Cardiac muscle cell (in vitro differentiated cells and primary cell): ENCODE results near the gene ODF4. TPM values are rescaled to one million over a fixed set of nuclear protein-coding genes. Genes with fewer than 3 reads are reported as not detected.
"Not testable (repeated sequence)": the region's sequence is repeated elsewhere in the genome, so short reads cannot be mapped to it uniquely, and the experiment has no call there.

Experiments
- DNase-seq, 2 donors: peaks; one replicate each; pipeline versions ENCODE4 v3.0.0 to v3.0.0-alpha.2; 2010 to 2017; ENCODE audit warnings: low read depth in 1 of 2, low spot score in 1 of 2
- H3K27ac ChIP-seq: fragments of 200-600 bp; sonication (generic); 2 replicates; pipeline ENCODE4 v1.5.1; 2016
- H3K27me3 ChIP-seq: fragments of 200-600 bp; sonication (generic); 2 replicates; pipeline ENCODE4 v1.6.0; 2016; ENCODE audit warnings: control low read depth
- H3K36me3 ChIP-seq: fragments of 200-600 bp; sonication (generic); 2 replicates; pipeline ENCODE4 v1.5.1; 2016; ENCODE audit warnings: control low read depth
- H3K4me1 ChIP-seq: fragments of 200-600 bp; sonication (generic); 2 replicates; pipeline ENCODE4 v1.8.1; 2017; ENCODE audit warnings: low read depth, mild to moderate bottlenecking, mixed run types
- H3K4me3 ChIP-seq: fragments of 200-600 bp; sonication (generic); 2 replicates; pipeline ENCODE4 v1.5.1; 2016; ENCODE audit warnings: mild to moderate bottlenecking
- H3K9me3 ChIP-seq: fragments of 200-600 bp; sonication (generic); 2 replicates; pipeline ENCODE4 v1.5.1; 2017; ENCODE audit warnings: low read depth, mild to moderate bottlenecking, control low read depth
- polyA plus RNA-seq: library from polyadenylated mRNA; unstranded; fragments of >200 nt; fragmentation: Nextera tagmentation; extraction: Ambion mirVana; gene quantifications from 2 replicates; pipeline ENCODE4 v1.2.1, GENCODE V29; 2016
- total RNA-seq: library from RNA; depleted of rRNA; stranded (reverse); fragments of >200 nt; gene quantifications from 2 replicates; pipeline ENCODE4 v1.2.3, GENCODE V29; 2016
- TF ChIP-seq, protein P1 (sequence below): IDR thresholded peaks from 2 replicates; pipeline ENCODE4 v1.5.1; 2012; ENCODE audit warnings: low read depth, mild to moderate bottlenecking, low read length

ODF4 gene
- total and polyA plus RNA-seq, 2 experiments from 2014 or later, result not detected

DNA sequence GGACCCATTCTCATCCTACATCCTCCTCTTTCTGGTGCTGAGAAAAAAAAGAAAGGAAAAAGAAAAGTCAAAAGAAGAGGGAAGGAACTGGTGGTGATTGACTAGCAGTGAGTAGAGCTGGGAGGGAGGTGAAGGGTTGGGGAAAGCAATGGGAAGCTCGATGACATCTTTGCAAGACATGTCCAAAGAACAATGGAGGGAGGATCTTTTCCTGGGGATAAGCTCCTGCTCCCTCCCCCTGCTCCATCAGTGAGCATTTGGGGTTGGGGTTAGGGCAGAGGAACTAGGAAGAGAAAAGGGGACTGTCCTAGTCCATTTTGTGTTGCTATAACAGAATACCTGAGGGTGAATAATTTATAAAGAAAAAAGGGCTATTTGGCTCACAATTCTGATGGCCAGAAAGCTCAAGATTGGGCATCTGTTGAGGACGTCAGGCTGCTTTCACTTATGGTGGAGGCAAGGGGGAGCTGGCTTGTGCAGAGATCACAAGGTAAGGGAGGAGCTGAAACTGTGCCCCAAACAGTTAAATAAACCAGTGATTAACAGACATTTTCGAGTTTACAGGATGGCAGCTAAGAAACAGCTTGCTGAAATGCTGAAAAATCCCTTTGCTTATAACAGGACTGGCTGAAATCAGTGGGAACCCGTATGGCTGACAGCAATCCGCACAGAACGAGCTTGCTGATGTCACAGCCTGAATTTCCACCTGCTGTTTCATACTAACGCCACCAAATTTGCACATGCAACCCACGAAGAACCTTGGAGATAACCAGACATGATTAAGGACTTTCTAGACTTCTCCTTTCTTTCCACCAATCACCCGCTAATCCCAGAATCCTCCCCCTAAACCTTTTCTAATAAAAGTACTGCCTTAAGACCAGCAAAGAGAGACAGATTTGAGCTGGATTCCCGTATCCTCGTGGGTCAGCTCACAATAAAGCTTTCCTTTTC lies 1.6 kb upstream of the ODF4 start:
- Histone ChIP-seq H3K36me3 (no peaks in the 10 kb centered on the region), H3K4me3 (no peak overlapping the region), H3K27ac (no peak overlapping the region), H3K27me3 (no peaks in the 10 kb centered on the region), H3K4me1 (no peaks in the 10 kb centered on the region), H3K9me3 (no peaks in the 10 kb centered on the region)
- DNase-seq, result no peak
- TF ChIP-seq, protein P1, sequence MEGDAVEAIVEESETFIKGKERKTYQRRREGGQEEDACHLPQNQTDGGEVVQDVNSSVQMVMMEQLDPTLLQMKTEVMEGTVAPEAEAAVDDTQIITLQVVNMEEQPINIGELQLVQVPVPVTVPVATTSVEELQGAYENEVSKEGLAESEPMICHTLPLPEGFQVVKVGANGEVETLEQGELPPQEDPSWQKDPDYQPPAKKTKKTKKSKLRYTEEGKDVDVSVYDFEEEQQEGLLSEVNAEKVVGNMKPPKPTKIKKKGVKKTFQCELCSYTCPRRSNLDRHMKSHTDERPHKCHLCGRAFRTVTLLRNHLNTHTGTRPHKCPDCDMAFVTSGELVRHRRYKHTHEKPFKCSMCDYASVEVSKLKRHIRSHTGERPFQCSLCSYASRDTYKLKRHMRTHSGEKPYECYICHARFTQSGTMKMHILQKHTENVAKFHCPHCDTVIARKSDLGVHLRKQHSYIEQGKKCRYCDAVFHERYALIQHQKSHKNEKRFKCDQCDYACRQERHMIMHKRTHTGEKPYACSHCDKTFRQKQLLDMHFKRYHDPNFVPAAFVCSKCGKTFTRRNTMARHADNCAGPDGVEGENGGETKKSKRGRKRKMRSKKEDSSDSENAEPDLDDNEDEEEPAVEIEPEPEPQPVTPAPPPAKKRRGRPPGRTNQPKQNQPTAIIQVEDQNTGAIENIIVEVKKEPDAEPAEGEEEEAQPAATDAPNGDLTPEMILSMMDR, result no peak

DNA sequence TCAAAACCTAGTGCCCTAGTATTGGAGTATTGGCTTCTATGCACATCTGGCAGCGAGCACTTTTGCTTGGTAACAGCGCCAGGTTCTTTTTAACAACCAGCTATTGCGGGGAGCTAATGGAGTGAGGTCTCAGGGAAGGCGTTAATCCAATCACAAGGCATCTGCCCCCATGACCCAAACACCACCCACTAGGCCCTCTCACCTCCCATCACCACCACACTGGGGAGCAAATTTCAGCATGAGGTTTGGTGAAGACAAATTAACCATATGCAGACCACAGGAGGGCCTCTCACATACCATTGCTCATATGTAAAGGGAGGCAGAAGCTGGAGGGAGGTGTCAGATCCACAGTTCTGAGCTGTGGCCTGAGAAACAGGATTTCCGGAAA lies 893 bp upstream of the ODF4 start:
- TF ChIP-seq, protein P1, result no peak
- no peaks in the 10 kb centered on the region for H3K4me1 ChIP-seq
- no peak overlapping the region for H3K4me3 ChIP-seq
- no peaks in the 10 kb centered on the region for H3K9me3 ChIP-seq
- H3K27me3 ChIP-seq, result no peaks in the 10 kb centered on the region
- DNase-seq, result no peak
- no peak overlapping the region for H3K27ac ChIP-seq
- no peaks in the 10 kb centered on the region for H3K36me3 ChIP-seq

DNA sequence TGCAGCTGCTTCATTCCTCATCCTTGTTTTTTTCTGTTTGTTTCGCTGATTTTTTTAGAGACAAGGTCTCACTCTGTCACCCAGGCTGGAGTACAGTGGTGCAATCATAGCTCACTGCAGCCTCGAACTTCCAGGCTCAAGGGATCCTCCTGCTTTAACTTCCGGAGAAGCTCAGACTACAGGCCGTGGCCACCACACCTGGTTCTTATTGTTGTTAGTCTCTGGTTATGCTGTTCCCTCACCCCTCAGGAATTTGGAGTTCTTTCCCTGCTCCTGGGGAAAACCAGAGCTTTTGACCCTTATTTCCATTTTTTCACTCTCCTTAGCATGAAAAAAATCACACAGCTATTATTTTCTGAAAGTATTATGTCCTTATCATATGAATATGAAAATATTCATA lies 1.8 kb downstream of the ODF4 start:
- Histone ChIP-seq H3K4me1 (no peaks in the 10 kb centered on the region), H3K27me3 (no peaks in the 10 kb centered on the region), H3K9me3 (no peaks in the 10 kb centered on the region), H3K27ac (no peak overlapping the region), H3K36me3 (no peaks in the 10 kb centered on the region), H3K4me3 (no peak overlapping the region)
- TF ChIP-seq, protein P1, result no peak
- no peak for DNase-seq

DNA sequence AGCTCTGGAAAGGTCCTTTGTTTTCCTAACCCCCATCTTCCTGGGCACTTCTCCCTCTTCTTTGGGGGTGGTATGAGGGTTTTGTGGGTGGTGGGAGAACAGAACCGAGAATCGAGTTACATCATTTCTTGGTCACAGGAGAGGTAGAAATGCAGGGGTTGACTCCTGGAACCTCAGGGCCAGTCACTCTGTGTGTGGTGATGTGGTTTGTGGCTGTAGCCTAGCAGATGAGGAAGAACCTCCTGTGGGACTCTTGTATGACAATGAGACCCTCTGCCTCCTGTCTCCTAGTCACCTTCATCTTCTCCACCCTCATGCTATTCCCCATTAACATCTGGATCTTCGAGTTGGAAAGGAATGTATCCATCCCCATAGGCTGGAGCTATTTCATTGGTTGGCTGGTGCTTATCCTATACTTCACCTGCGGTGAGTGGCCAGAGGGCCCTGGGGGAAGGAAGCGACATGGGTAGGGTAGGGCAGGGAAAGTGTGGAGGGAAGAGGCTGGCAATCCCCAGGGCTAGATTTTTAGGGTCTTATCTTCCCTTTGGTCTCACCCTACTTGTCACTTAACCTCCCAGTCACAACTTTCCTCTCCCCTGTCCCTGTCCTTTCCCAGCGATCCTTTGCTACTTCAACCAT lies 5.5 kb downstream of the ODF4 start:
- no peaks in the 10 kb centered on the region for H3K9me3 ChIP-seq
- TF ChIP-seq, protein P1, result no peak

DNA sequence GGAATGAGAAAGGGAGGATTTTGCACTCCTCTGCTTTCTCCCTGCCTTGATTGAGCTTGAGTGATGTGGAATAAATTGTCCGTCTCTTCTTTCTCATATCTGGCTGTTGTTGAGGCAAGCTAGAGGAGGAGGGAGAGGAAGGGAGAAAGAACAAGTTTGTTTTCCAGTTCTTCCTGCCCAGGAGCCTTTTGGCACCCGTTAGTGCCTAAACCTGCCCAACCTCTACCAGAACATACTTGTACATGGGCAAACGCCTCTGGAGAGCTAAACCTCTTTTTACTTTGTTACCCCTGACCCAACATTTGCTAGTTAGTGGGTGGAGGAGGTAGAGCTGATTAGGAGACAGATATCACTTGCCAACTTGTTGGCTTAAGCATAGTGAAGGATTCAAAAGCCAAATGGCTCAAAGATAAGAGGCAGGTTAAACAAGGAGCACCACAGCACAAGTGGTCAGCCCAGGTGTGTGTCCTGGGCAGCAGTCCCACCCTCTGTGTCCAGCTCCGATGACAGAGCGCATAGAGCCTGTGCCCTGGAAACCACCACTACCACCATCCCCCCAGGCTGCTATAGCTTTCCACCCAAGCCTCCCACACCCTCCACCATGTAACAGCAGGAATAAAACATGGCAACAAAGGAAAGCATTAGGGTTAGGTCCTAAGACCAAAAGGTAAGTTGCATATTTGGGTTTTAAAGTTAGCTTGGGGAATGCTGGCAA lies 6.5 kb downstream of the ODF4 start:
- H3K9me3 ChIP-seq, result no peaks in the 10 kb centered on the region
- H3K27ac ChIP-seq, result no peak overlapping the region
- H3K36me3 ChIP-seq, result no peaks in the 10 kb centered on the region
- H3K4me3 ChIP-seq, result no peak overlapping the region
- DNase-seq, result no peak
- no peaks in the 10 kb centered on the region for H3K4me1 ChIP-seq
- TF ChIP-seq, protein P1, result no peak
- no peaks in the 10 kb centered on the region for H3K27me3 ChIP-seq

More for the DNA sequence above, 5.5 kb downstream of the ODF4 start:
- H3K36me3 ChIP-seq, result no peaks in the 10 kb centered on the region
- no peaks in the 10 kb centered on the region for H3K27me3 ChIP-seq
- no peak overlapping the region for H3K27ac ChIP-seq
- H3K4me1 ChIP-seq, result no peaks in the 10 kb centered on the region
- no peak for DNase-seq
- H3K4me3 ChIP-seq, result no peak overlapping the region

DNA sequence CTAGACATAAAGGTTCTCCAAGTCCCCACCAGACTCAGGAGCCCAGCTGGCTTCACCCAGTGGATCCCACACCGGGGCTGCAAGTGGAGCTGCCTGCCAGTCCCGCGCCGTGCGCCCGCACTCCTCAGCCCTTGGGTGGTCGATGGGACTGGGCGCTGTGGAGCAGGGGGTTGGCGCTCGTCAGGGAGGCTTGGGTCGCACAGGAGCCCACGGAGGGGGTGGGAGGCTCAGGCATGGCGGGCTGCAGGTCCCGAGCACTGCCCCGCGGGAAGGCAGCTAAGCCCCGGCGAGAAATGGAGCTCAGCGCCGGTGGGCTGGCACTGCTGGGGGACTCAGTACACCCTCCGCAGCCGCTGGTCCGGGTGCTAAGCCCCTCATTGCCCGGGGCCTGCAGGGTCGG lies 7.4 kb downstream of the ODF4 start:
- H3K27ac ChIP-seq, H3K4me1 ChIP-seq, H3K9me3 ChIP-seq, H3K36me3 ChIP-seq, DNase-seq, H3K27me3 ChIP-seq, H3K4me3 ChIP-seq: not testable (repeated sequence)
